NCI-H748 (cell line): Measurements from ENCODE around the gene IQGAP3.

Experiments
- DNase-seq: peaks from one replicate; lab custom pipeline; 2025; ENCODE audit not compliant: unreplicated experiment; lab: John Stamatoyannopoulos, UW

The IQGAP3 gene

DNA sequence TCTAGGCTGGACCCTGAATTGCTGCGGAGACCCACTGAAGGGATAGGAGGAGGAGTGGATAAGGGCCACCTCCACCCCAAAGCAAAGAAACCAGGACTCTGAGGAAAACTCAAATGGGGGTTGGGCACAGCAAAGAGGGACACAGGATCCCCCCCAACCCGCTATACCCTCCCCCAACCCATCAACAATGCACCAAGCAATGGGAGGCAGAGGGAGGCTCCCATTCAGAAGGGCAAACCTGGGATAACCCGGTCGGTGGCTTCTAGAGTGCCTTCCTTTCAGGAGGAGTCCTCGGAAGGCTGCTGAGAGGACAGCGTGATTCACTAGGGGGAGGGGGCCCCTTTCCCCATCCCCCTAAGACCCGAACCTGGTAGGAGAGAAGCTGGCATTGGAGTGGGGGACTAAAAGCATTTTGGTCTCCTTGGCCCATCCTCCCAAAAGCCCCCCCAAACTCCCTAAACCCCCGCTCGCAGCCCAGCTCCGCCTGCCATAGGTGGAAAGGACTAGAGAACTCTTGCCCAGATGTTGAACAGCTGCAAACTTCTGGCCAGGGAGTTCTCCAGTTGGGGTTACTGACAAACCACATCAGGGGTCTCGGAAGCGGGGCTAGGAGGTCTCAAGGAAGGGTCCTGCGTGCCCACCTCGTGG, 73.0 kb downstream of the IQGAP3 start:
- DNase-seq: peak; percentile 16

GRCh38 chr1:156498432-156499193, 73.8 kb downstream of the IQGAP3 start:
- no peak for DNase-seq

DNA sequence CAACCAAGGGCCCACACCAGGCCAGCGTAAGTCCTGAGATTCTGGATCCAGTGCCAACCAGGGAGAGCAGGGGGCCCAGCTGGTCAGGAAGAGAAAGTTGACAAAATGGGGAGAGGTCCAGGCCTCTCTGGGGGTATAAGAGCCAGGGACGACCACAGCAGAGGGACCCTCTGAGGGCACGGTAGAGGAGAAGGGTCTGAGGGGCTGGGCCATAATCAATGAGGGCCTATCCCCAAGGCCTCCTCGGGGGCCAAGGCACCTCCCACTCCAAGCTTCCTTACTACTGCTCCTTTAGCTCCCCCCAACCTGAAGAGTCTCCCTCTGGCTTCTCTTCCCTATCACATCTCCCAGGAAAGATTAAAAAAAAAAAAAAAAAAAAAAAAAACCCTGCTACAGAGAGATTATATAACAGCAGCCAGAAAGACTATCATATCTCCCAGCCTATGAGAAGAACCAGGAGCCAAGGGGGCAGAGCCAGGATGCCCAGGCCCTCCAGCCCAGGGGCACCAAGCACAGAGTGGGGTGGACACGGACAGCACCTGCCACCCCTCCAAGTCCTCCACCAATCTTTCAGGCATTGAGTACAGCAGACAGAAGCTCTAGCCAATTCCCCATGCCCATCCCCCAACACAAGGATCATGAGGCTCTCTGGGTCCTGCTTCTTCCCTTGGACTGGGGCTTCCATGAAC, 74.5 kb downstream of the IQGAP3 start:
- no peak for DNase-seq

DNA sequence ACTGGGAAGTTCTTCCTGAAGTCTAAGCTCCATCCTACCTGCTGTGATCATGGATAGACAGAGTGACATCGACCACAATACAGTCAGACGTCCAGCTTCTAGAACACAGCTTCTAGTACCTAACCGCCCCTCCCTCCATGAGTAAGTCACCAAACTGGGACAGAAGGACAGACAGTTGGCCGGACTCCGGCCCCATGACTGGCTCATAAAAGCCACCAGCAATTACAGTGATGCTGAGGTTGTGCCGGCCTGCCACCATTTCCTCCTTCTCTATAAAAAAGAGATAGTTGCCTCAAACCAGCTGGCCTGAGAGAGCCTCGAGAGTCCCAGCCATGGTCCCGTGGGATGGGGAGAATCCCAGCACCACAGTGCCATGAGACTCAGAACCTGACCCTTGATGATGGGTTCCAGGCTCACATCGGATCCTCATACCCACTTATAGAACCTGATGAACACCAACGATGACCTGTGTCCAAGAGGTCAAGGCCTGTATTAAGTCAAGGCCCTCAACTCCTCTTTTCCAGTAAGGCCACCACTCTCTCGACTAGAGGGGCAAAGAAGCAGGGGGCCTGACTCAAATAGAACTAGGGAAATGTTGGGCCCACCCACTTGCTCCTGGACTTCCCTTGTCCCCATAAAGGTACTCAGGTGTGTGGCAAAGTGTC, 75.2 kb downstream of the IQGAP3 start:
- no peak for DNase-seq

GRCh38 chr1:156496211-156496761, 76.1 kb downstream of the IQGAP3 start:
- DNase-seq: no peak

- DNase-seq: no peak
Measured at GRCh38 chr1:156495401-156496140, 76.8 kb downstream of the IQGAP3 start.

GRCh38 chr1:156494309-156494895, 78.0 kb downstream of the IQGAP3 start:
- no peak for DNase-seq

GRCh38 chr1:156493742-156494141, 78.6 kb downstream of the IQGAP3 start:
- no peak for DNase-seq

DNA sequence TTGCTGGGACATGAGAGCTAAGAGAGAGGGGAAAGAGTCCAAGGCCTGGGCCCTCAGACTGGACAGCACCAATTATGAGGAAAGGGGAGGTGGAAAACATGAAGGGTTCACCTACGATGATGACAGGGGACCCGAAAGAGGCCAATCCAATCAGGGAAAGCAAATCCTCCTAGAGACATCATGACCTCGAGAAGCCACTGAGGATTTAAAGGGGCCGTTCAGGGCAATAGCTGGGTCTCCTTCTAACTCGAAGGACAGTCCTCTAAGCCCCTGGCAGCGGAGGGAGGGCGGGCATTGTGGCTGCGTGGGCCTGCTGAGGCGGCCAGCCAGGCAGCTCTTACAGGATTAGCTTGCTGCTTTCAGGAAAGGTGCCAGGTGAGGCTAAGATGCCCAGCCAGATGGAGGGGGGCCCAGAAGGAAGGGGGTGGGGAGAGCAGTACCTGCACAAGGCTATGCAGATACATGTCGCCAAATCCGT, 79.2 kb downstream of the IQGAP3 start:
- no peak for DNase-seq

DNA sequence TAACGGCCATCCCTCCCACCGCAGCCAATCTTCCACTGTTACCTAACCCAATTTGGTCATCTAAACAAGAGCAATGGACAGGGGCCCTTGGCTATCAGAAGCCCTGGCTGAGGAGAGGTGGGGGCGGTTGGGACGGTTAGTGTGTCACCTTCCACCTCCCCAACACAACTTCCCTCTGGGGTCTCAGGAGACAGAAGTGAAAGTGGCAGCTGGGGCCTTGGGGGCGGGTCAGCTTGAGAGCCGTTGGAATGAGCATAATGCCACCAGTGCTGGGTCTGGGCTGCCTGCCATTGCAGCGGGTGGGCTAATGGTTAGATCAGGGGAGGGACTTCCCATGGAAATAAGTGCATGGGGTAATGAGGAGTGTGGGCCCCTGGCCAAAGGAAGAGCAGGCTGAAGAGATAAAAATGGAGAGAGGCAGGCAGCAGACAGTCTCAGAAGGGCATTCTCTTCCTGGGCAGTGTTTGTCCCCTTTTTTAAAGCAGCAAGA, 79.7 kb downstream of the IQGAP3 start:
- no peak for DNase-seq

- DNase-seq: no peak
Measured at GRCh38 chr1:156492013-156492590, 80.3 kb downstream of the IQGAP3 start.

- DNase-seq: no peak
Measured at GRCh38 chr1:156491151-156491949, 81.0 kb downstream of the IQGAP3 start.

DNA sequence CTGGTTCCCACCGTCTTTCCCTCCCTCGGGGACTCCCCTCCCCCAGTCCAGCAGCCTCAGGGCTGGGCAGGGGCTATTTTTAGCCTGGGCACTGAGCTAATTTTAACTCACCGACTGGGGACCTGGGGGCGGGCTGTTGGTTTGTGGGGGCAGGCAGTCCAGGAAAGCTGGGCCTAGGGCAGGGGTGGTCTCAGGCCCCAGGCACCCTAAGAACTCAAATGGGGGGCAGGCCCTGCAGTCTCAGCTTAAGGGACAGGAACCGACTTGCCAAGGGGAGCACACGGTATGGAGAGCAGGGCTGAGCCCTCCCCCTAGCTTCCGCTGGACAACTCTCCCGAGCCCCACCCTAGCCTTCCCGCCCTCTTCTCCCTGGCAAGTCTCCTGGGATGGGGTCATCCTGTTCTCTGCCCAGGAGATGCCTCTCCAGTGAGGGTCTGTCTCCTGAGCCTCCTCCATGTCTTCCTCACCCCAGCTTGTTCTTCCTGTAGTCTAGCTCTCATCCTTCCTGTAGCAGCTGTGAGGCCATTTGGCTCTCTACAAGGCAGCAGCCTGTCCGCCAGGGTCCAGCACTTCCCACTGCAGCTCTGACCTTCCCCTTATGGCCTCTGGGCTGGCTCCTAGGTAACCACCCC, 81.8 kb downstream of the IQGAP3 start:
- DNase-seq: no peak

- DNase-seq: no peak
Measured at GRCh38 chr1:156489935-156490293, 82.5 kb downstream of the IQGAP3 start.

DNA sequence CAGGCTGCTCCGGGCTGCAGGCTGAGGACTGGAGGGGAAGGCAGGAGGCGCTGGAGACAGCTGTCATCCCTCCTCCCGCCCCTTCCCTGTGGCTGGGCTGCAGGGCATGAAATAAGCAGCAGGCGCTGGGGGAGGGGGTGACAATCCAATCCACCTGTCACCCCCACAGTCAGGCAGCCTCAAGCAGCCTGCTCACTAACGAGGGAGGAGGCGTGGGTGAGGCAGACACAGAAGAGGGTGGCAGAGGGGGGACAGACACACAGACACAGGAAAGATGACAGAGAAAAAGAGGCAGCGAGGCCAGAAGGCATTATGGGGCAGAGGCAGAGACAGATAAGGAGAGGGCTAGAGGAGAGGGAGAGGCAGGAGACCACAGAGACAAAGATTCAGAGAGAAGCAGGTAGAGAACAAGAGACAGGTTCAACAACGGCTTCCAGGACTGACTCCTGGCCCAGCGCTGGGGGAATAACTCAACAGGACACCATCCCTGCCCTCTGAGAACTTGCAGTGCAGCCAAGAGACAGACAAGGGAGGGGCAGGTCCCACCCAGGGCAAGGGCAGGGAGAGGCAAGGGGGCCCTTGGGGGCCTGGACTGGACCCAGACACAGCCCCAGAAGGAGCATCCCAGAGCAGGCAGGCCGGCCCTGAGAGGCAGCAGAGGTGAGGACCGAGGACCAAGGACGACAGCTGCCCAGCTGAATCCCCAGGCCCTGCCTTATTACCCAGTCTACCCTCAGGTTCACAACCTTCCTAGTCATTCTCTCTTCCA, 83.0 kb downstream of the IQGAP3 start:
- no peak for DNase-seq

GRCh38 chr1:156488566-156489165, 83.7 kb downstream of the IQGAP3 start:
- DNase-seq: no peak

- DNase-seq: no peak
Measured at GRCh38 chr1:156487862-156488261, 84.5 kb downstream of the IQGAP3 start.
